GM19324 (cell line): ENCODE results near the gene DLG3.
"Not testable (repeated sequence)": the region's sequence is repeated elsewhere in the genome, so short reads cannot be mapped to it uniquely, and the experiment has no call there.

Experiments used
- ATAC-seq: cut with Tn5 transposase; IDR thresholded peaks from one replicate; pipeline ENCODE4 v1.9.1; 2021; ENCODE audit warnings: mild to moderate bottlenecking, moderate library complexity; ENCODE audit not compliant: unreplicated experiment, low FRiP score

The DLG3 gene

GRCh38 chrX:70508296-70508911, 63.8 kb downstream of the DLG3 start:
- no peak for ATAC-seq

- no peak for ATAC-seq
Measured at GRCh38 chrX:70509078-70509477, 64.4 kb downstream of the DLG3 start.

GRCh38 chrX:70515270-70515669, 70.6 kb downstream of the DLG3 start:
- ATAC-seq = not testable (repeated sequence)

DNA sequence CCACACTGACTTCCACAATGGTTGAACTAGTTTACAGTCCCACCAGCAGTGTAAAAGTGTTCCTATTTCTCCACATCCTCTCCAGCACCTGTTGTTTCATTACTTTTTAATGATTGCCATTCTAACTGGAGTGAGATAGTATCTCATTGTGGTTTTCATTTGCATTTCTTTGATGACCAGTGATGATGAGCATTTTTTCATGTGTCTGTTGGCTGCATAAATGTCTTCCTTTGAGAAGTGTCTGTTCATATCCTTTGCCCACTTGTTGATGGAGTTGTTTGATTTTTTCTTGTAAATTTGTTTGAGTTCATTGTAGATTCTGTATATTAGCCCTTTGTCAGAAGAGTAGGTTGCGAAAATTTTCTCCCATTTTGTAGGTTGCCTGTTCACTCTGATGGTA, 71.1 kb downstream of the DLG3 start:
- not testable (repeated sequence) for ATAC-seq

DNA sequence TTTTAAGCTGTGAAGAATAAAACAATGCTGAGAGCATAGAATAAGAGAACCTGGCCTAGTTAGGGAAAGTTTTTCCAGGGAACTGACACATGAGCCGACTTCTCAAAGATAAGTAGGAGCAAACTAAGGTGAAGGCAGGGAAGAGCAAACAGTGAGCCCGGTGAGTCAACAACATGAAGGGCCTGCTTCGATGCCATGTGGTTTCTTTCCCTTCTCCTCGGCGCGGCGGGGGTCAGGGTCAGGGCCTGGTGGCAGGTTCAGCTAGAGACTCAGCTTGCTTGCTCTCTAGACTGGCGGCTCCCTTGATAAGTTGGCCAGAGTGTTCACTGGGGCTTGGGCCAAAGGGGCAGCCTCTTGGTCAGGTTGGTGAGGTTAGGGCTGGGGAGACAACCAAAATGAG, 81.1 kb downstream of the DLG3 start:
- ATAC-seq = no peak

- no peak for ATAC-seq
Measured at GRCh38 chrX:70527053-70527452, 82.4 kb downstream of the DLG3 start.

- ATAC-seq = no peak
Measured at GRCh38 chrX:70527610-70528345, 83.1 kb downstream of the DLG3 start.

DNA sequence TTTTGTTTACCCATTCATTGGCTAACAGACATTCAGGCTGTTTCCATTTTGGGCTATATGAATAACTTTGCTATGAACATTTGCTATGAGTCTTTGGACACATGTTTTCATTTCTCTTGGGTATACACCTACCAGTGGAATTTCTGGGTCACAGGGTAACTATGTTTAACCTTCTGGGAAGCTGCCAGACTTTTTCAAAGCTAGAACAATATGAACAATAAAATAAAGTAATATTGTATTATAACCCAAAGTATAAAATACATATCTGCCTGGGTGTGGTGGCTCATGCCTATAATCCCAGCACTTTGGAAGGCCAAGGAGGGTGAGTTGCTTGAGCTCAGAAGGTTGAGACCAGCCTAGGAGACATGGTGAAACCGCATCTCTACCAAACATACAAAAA, 90.6 kb downstream of the DLG3 start:
- no peak for ATAC-seq

DNA sequence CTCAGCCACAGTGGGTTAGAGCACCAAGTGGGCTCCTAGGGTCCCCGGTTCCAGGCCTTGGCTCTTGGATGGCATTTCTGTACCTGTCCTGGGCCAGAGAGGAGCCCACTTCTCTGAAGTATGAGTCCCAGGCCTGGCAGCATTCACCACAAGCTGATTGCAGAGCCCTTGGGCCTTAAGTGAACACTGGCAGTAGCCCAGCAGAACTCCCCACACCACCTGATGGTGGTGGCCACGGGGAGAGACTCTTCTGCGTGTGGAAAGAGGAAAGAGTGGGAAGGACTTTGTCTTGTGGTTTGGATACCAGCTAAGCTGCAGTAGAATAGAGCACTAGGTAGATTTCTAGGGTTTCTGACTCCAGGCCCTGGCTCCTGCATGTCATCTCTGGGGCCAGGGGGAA, 104.8 kb downstream of the DLG3 start:
- no peak for ATAC-seq

DNA sequence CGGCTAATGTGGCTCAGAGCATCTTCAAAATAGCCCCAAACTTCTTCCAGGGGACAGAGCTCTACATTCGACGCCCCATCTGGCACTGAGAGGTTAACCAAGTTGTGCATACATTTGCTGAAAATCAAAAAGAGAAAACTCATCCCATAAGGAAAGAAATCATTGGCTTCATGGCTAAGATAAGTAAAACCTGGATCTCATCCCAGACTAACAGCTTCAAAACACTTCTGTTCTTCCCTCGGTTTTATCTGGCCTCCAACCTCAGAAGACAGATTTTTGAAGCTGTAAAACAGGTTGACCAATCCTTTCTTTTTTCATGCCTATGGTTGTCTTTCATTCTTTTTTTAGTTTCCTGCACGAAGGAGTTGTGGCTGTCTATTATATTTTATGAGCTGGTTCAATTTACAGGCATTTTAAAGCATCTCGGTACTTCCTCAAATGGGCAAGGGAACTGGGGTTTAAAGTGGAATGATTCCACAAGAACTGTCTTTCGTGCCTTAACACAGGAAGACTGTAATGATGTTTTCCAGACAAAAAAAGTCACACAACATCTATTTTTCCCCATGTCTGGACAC, 107.6 kb downstream of the DLG3 start:
- ATAC-seq = no peak

DNA sequence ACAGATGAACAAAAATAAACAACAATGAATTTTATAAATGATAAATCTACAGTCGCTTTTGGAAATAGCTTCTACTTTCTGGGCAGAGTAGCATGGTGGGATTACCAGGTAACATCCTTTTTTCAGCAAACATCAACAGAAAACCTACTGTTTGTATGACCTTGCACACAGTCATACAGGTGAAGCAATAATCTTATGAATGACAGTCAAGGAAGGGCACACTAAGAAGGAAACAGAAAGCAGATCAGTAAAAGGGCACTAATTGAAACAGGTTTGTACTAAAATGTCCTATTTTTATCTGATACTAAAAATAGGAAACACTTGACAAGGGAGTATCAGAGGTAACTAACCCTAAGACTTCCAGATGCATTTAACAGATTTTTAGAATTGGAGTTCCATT, 108.9 kb downstream of the DLG3 start:
- no peak for ATAC-seq

GRCh38 chrX:70554081-70554480, 109.4 kb downstream of the DLG3 start:
- no peak for ATAC-seq

DNA sequence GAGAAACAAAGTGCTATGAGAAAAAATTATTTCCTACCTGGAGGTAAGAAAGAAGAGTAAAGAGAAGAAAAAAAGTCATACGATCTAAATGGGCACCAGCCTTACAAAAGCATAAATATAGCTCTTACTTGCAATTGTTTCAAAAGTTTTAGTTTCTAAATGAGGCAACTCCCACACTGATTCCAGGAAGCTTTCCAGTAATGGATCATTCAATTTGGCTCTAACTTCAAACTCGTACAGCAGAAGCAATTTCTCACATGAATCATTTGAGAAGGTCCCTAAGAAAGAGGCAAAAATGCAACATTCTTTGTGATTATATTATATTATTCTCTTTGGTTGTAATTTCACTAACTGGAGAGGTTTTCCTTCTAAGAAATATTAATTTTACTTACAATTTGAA, 109.9 kb downstream of the DLG3 start:
- ATAC-seq = no peak

DNA sequence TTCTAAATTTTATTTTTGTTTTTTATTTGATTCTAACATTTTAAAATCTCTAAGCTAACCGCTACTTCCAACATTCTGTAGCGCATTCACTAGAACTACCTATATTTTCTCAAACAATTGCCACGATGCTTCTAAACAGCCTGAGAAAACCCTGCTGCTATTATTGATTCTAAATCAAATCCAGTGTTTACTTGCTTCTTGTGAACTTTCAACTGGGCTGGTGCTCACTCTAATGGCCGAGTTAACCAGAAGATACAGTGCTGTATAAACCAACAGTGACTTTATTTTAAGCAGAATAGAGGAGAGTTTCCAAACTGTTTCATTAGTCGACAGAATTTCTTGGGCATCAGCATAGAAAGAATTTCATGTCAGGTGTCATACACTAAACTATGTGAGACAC, 110.3 kb downstream of the DLG3 start:
- no peak for ATAC-seq
